H9 (cell line): ENCODE results near the gene CDAN1. TPM values are rescaled to one million over a fixed set of nuclear protein-coding genes. Genes with fewer than 3 reads are reported as not detected.

Source experiments
- DNase-seq: peaks from one replicate; pipeline ENCODE4 v3.0.0-alpha.2; 2017
- H2AFZ ChIP-seq: one replicate; pipeline ENCODE4 v1.6.1; 2013; ENCODE audit warnings: mild to moderate bottlenecking, low read length, control low read depth, moderate library complexity
- H2AK5ac ChIP-seq: 2 replicates; pipeline ENCODE4 v1.6.1; 2013; ENCODE audit warnings: low read length, control low read depth, mixed read lengths; ENCODE audit not compliant: insufficient read length
- H2BK120ac ChIP-seq: one replicate; pipeline ENCODE4 v1.6.1; 2013; ENCODE audit warnings: low read depth, mild to moderate bottlenecking, low read length, control low read depth, inconsistent platforms; ENCODE audit not compliant: poor library complexity, severe bottlenecking
- H2BK12ac ChIP-seq: 2 replicates; pipeline ENCODE4 v1.6.1; 2013; ENCODE audit warnings: low read length, control low read depth, mixed read lengths, low read depth; ENCODE audit not compliant: insufficient read length
- H2BK15ac ChIP-seq: 2 replicates; pipeline ENCODE4 v1.6.1; 2013; ENCODE audit warnings: low read depth, low read length, control low read depth
- H2BK20ac ChIP-seq: one replicate; pipeline ENCODE4 v1.6.1; 2013; ENCODE audit warnings: low read depth, mild to moderate bottlenecking, low read length, control low read depth, inconsistent platforms; ENCODE audit not compliant: poor library complexity, severe bottlenecking
- H2BK5ac ChIP-seq: 2 replicates; pipeline ENCODE4 v1.6.1; 2013; ENCODE audit warnings: low read length, control low read depth, mixed read lengths; ENCODE audit not compliant: insufficient read length
- H3K14ac ChIP-seq: 2 replicates; pipeline ENCODE4 v1.6.1; 2013; ENCODE audit warnings: low read length, control low read depth; ENCODE audit not compliant: insufficient read depth
- H3K18ac ChIP-seq: 2 replicates; pipeline ENCODE4 v1.6.1; 2013; ENCODE audit warnings: low read depth, mild to moderate bottlenecking, mixed read lengths, low read length, control low read depth; ENCODE audit not compliant: insufficient read length
- H3K23ac ChIP-seq: 2 replicates; pipeline ENCODE4 v1.6.1; 2013; ENCODE audit warnings: low read length, control low read depth, mixed read lengths, low read depth; ENCODE audit not compliant: insufficient read length
- H3K23me2 ChIP-seq: 2 replicates; pipeline ENCODE4 v1.6.1; 2013; ENCODE audit warnings: low read depth, mild to moderate bottlenecking, mixed read lengths, low read length, control low read depth; ENCODE audit not compliant: insufficient read length, poor library complexity, severe bottlenecking
- H3K27ac ChIP-seq: 2 replicates; pipeline ENCODE4 v1.5.1; 2013; ENCODE audit warnings: low read length, control low read depth, mixed read lengths, low read depth; ENCODE audit not compliant: insufficient read length
- H3K27me3 ChIP-seq: 2 replicates; pipeline ENCODE4 v1.6.1; 2013; ENCODE audit warnings: low read length, control low read depth, inconsistent platforms; ENCODE audit not compliant: insufficient read depth
- H3K4ac ChIP-seq: 2 replicates; pipeline ENCODE4 v1.6.1; 2013; ENCODE audit warnings: low read depth, mild to moderate bottlenecking, control low read depth, inconsistent platforms, low read length, moderate library complexity
- H3K4me1 ChIP-seq: 2 replicates; pipeline ENCODE4 v1.6.1; 2013; ENCODE audit warnings: low read length, control low read depth, inconsistent platforms; ENCODE audit not compliant: insufficient read depth
- H3K4me2 ChIP-seq: 2 replicates; pipeline ENCODE4 v1.6.1; 2013; ENCODE audit warnings: low read length, control low read depth, mixed read lengths; ENCODE audit not compliant: insufficient read length, insufficient read depth
- H3K56ac ChIP-seq: 2 replicates; pipeline ENCODE4 v1.6.1; 2013; ENCODE audit warnings: low read depth, mild to moderate bottlenecking, mixed read lengths, low read length, control low read depth; ENCODE audit not compliant: insufficient read length
- H3K79me1 ChIP-seq: 2 replicates; pipeline ENCODE4 v1.6.1; 2013; ENCODE audit warnings: low read depth, mild to moderate bottlenecking, moderate library complexity, low read length, control low read depth, inconsistent platforms; ENCODE audit not compliant: insufficient read depth, poor library complexity, severe bottlenecking
- H3K79me2 ChIP-seq: 2 replicates; pipeline ENCODE4 v1.6.1; 2013; ENCODE audit warnings: low read length, control low read depth, inconsistent platforms; ENCODE audit not compliant: insufficient read depth
- H3K9ac ChIP-seq: 2 replicates; pipeline ENCODE4 v1.6.1; 2013; ENCODE audit warnings: low read length, control low read depth, mixed read lengths; ENCODE audit not compliant: insufficient read length; ENCODE audit errors: extremely low read depth
- H3K9me3 ChIP-seq: one replicate; pipeline ENCODE4 v1.6.1; 2013; ENCODE audit warnings: low read depth, low read length, inconsistent platforms; ENCODE audit not compliant: control insufficient read depth
- H3T11ph ChIP-seq: one replicate; pipeline ENCODE4 v1.6.1; 2013; ENCODE audit warnings: mild to moderate bottlenecking, low read length, control low read depth, inconsistent platforms
- H4K20me1 ChIP-seq: one replicate; pipeline ENCODE4 v1.6.1; 2013; ENCODE audit not compliant: control insufficient read depth, insufficient read length, insufficient read depth
- H4K5ac ChIP-seq: 2 replicates; pipeline ENCODE4 v1.6.1; 2013; ENCODE audit warnings: low read depth, mild to moderate bottlenecking, mixed read lengths, low read length, control low read depth; ENCODE audit not compliant: insufficient read length
- H4K8ac ChIP-seq: replicated peaks from 2 replicates; pipeline ENCODE4 v1.6.1; 2013; ENCODE audit warnings: low read length, control low read depth, mixed read lengths, low read depth; ENCODE audit not compliant: insufficient read length
- H4K91ac ChIP-seq: 2 replicates; pipeline ENCODE4 v1.6.1; 2013; ENCODE audit warnings: low read depth, mild to moderate bottlenecking, moderate library complexity, mixed read lengths, low read length, control low read depth; ENCODE audit not compliant: insufficient read length
- H3K27ac Mint-ChIP-seq, 3 experiments: 2 replicates in 2 of 3; 3 replicates in 1 of 3; pipeline ENCODE4 v1.8.0; 2020 to 2021; ENCODE audit warnings: mixed read lengths in 3 of 3, mild to moderate bottlenecking in 1 of 3, moderate library complexity in 1 of 3
- H3K27me3 Mint-ChIP-seq: 2 replicates; pipeline ENCODE4 v1.8.0; 2021; ENCODE audit warnings: low read depth, mild to moderate bottlenecking, moderate library complexity, mixed read lengths
- H3K36me3 Mint-ChIP-seq, 3 experiments: 2 replicates in 2 of 3; 3 replicates in 1 of 3; pipeline ENCODE4 v1.8.0; 2020 to 2021; ENCODE audit warnings: low read depth in 3 of 3, mixed read lengths in 3 of 3; ENCODE audit not compliant: insufficient read depth in 1 of 3
- H3K4me1 Mint-ChIP-seq, 2 experiments: 2 replicates each; pipeline ENCODE4 v1.8.0; 2020; ENCODE audit warnings: mixed read lengths in 2 of 2
- H3K4me3 Mint-ChIP-seq, 2 experiments: 2 replicates in 1 of 2; 3 replicates in 1 of 2; pipeline ENCODE4 v1.8.0; 2020 to 2021; ENCODE audit warnings: mild to moderate bottlenecking in 2 of 2, mixed read lengths in 2 of 2, moderate library complexity in 1 of 2
- H3K9me3 Mint-ChIP-seq, 2 experiments: 2 replicates in 1 of 2; 3 replicates in 1 of 2; pipeline ENCODE4 v1.8.0; 2020; ENCODE audit warnings: mild to moderate bottlenecking in 2 of 2, mixed read lengths in 2 of 2, moderate library complexity in 1 of 2
- CTCF ChIP-seq: fragments of 200-600 bp; sonication (generic); conservative IDR thresholded peaks from 3 replicates; pipeline ENCODE4 v1.8.0; 2021; ENCODE audit warnings: antibody characterized with exemption, mild to moderate bottlenecking
- WGBS: extraction: QIAGEN DNeasy Blood & Tissue Kit; methylation state at CpG from one replicate; pipeline ENCODE4 v1.1.7; 2013; ENCODE audit warnings: missing lambda C conversion rate, low lambda C conversion rate, mixed read lengths; ENCODE audit not compliant: insufficient read length; ENCODE audit errors: extremely low coverage; 5-methylcytosine and 5-hydroxymethylcytosine counted together
- total RNA-seq: library from RNA; stranded (reverse); gene quantifications from 2 replicates; pipeline ENCODE4 v1.2.1, GENCODE V29; 2021

CDAN1 gene
- total RNA-seq, 1 experiment from 2014 or later: 20.4 TPM

- Histone ChIP-seq H3K23me2 (no peaks in the 10 kb centered on the region), H2BK12ac (no peak overlapping the region), H4K91ac (no peak overlapping the region), H3K23ac (no peak overlapping the region), H2BK15ac (no peak overlapping the region), H3K14ac (no peak overlapping the region), H3K18ac (no peak overlapping the region), H2BK20ac (no peak overlapping the region), H3K4ac (no peak overlapping the region), H4K20me1 (no peaks in the 10 kb centered on the region), H3K79me1 (no peaks in the 10 kb centered on the region), H2AK5ac (no peak overlapping the region), H3K79me2 (no peaks in the 10 kb centered on the region), H3K4me2 (no peak overlapping the region), H2BK120ac (no peak overlapping the region), H3T11ph (no peak overlapping the region), H4K8ac (no peak overlapping the region), H3K9me3 (no peaks in the 10 kb centered on the region), H3K4me1 (no peaks in the 10 kb centered on the region), H2BK5ac (no peak overlapping the region), H3K27ac (no peak overlapping the region), H3K9ac (no peak overlapping the region), H4K5ac (no peak overlapping the region), H2AFZ (no peak overlapping the region), H3K27me3 (no peaks in the 10 kb centered on the region), H3K56ac (no peak overlapping the region)
- H3K9me3 Mint-ChIP-seq: no peaks in the 10 kb centered on the region
- H3K4me3 Mint-ChIP-seq: no peak overlapping the region
- no peak for TF ChIP-seq CTCF
- no peak for DNase-seq
- H3K27me3 Mint-ChIP-seq: no peaks in the 10 kb centered on the region; the same call in 1 of the 2 replicates
- H3K27ac Mint-ChIP-seq: no peak overlapping the region; a peak in 1 of 7 replicates
- WGBS: no CpG with 5 or more reads among the region's 5 CpGs
- peaks cover 0 to 11% (median 9%) of the 10 kb centered on the region in 3 experiments; a peak in 5 of 7 replicates for H3K36me3 Mint-ChIP-seq
- no peaks in the 10 kb centered on the region for H3K4me1 Mint-ChIP-seq
Observed at GRCh38 chr15:42716125-42716524, 20.8 kb downstream of the CDAN1 start.
